Endothelial cell of umbilical vein (primary cell): ENCODE results near the gene THSD4. TPM values are rescaled to one million over a fixed set of nuclear protein-coding genes. Genes with fewer than 3 reads are reported as not detected.

Experiments used
- BruUV-seq: library from RNA; stranded (reverse); fragments of 400-500 nt; replicated peaks from 2 replicates; lab custom pipeline; 2021; lab: Mats Ljungman, UMichigan
- CTCF ChIA-PET: fragments of 300-600, 350-600 bp; sonication (Branson Sonifier 250); formaldehyde crosslinking; loops from one replicate; lab custom pipeline; 2021; ENCODE audit warnings: antibody characterized with exemption, inconsistent platforms; lab: Charles Lee
- POLR2A ChIA-PET: fragments of 300-600, 350-600 bp; sonication (Branson Sonifier 250); formaldehyde crosslinking; loops from one replicate; lab custom pipeline; 2021; ENCODE audit warnings: antibody characterized with exemption, inconsistent platforms; lab: Charles Lee
- DNase-seq: peaks from one replicate; pipeline ENCODE4 v3.0.0-alpha.2; 2011; ENCODE audit warnings: low read depth, low spot score
- FAIRE-seq: peaks from 2 replicates; lab custom pipeline; 2011; peaks lifted over from hg19 to GRCh38; lab: Jason Lieb, UNC
- H2AFZ ChIP-seq: 2 replicates; pipeline ENCODE4 v1.6.0; 2012; ENCODE audit warnings: low read depth, low read length, control low read depth, inconsistent platforms
- H3K27ac ChIP-seq: 2 replicates; pipeline ENCODE4 v1.5.1; 2011; ENCODE audit warnings: low read depth, mild to moderate bottlenecking, control low read depth, low read length, moderate library complexity; ENCODE audit not compliant: insufficient read depth
- H3K27me3 ChIP-seq, 2 experiments: 2 replicates each; pipeline versions ENCODE4 v1.6.0 to v1.6.1; 2011; ENCODE audit warnings: low read length in 2 of 2, mixed read lengths in 1 of 2; ENCODE audit not compliant: control insufficient read depth in 2 of 2, insufficient read depth in 2 of 2
- H3K36me3 ChIP-seq, 2 experiments: 2 replicates in 1 of 2; 3 replicates in 1 of 2; pipeline ENCODE4 v1.5.1; 2011; ENCODE audit warnings: low read length in 2 of 2, mild to moderate bottlenecking in 1 of 2, moderate library complexity in 1 of 2; ENCODE audit not compliant: control insufficient read depth in 2 of 2, insufficient read depth in 2 of 2; ENCODE audit errors: extremely low read depth in 1 of 2
- H3K4me1 ChIP-seq: 3 replicates; pipeline ENCODE4 v1.5.1; 2011; ENCODE audit warnings: mild to moderate bottlenecking, low read length; ENCODE audit not compliant: control insufficient read depth, insufficient read depth; ENCODE audit errors: extremely low read depth
- H3K4me2 ChIP-seq: 2 replicates; pipeline ENCODE4 v1.6.1; 2011; ENCODE audit warnings: low read length, control low read depth, mixed read lengths; ENCODE audit not compliant: insufficient read depth
- H3K4me3 ChIP-seq, 3 experiments: fragments of 200-600 bp in 1 of 3; sonication (generic), shearing (Covaris generic) in 1 of 3; replicated peaks in 1 of 3; 2 replicates each; pipeline ENCODE4 v1.5.1; 2011 to 2016; ENCODE audit warnings: control low read depth in 3 of 3, low read length in 3 of 3, mild to moderate bottlenecking in 2 of 3, inconsistent platforms in 1 of 3, low read depth in 1 of 3, moderate library complexity in 1 of 3; ENCODE audit not compliant: insufficient read depth in 1 of 3
- H3K79me2 ChIP-seq: 2 replicates; pipeline ENCODE4 v1.6.0; 2012; ENCODE audit warnings: low read length, inconsistent platforms; ENCODE audit not compliant: control insufficient read depth, insufficient read depth
- H3K9ac ChIP-seq: replicated peaks from 2 replicates; pipeline ENCODE3; 2011; ENCODE audit warnings: low read length, control low read depth; ENCODE audit not compliant: insufficient read depth; ENCODE audit errors: extremely low read depth
- H3K9me1 ChIP-seq: replicated peaks from 3 replicates; pipeline ENCODE4 v1.6.0; 2011; ENCODE audit warnings: mild to moderate bottlenecking, low read length; ENCODE audit not compliant: control insufficient read depth, insufficient read depth; ENCODE audit errors: extremely low read depth
- H3K9me3 ChIP-seq: replicated peaks from 2 replicates; pipeline ENCODE4 v1.5.1; 2012; ENCODE audit warnings: low read length, inconsistent platforms; ENCODE audit not compliant: control insufficient read depth, insufficient read depth
- H4K20me1 ChIP-seq: replicated peaks from 2 replicates; pipeline ENCODE3; 2011; ENCODE audit warnings: mild to moderate bottlenecking, low read length; ENCODE audit not compliant: control insufficient read depth, insufficient read depth; ENCODE audit errors: extremely low read depth
- EZH2 ChIP-seq: IDR thresholded peaks from 2 replicates; pipeline ENCODE4 v1.6.1; 2012; ENCODE audit warnings: borderline replicate concordance, low read depth, mild to moderate bottlenecking, moderate library complexity, low read length, inconsistent platforms; ENCODE audit not compliant: severe bottlenecking
- FOS ChIP-seq: IDR thresholded peaks from 2 replicates; pipeline ENCODE4 v1.6.1; 2011; ENCODE audit warnings: mild to moderate bottlenecking, low read length, moderate library complexity, borderline replicate concordance; ENCODE audit not compliant: insufficient read depth
- GATA2 ChIP-seq: IDR thresholded peaks from 2 replicates; pipeline ENCODE4 v1.7.0; 2011; ENCODE audit warnings: low read depth, mild to moderate bottlenecking, moderate library complexity, mixed read lengths, low read length; ENCODE audit not compliant: insufficient read length, insufficient read depth
- JUN ChIP-seq: IDR thresholded peaks from 2 replicates; pipeline ENCODE4 v1.6.1; 2011; ENCODE audit warnings: borderline replicate concordance, low read depth; ENCODE audit not compliant: insufficient read length, insufficient read depth
- MAX ChIP-seq: IDR thresholded peaks from 2 replicates; pipeline ENCODE4 v1.6.1; 2011; ENCODE audit not compliant: insufficient read depth, insufficient read length
- MYC ChIP-seq: IDR thresholded peaks from one replicate; pipeline ENCODE4 v1.6.1; 2011; ENCODE audit warnings: mild to moderate bottlenecking, low read depth, low read length
- POLR2A ChIP-seq: IDR thresholded peaks from 2 replicates; pipeline ENCODE4 v1.6.1; 2012; ENCODE audit warnings: low read depth, mild to moderate bottlenecking, control low read depth, low read length
- POLR2AphosphoS5 ChIP-seq: IDR thresholded peaks from 2 replicates; pipeline ENCODE4 v1.6.1; 2012; ENCODE audit warnings: low read depth, mild to moderate bottlenecking, control low read depth, low read length, moderate library complexity; ENCODE audit not compliant: insufficient read depth
- dilution Hi-C: fragments of 300-500 bp; cut with MboI; formaldehyde crosslinking; loops from one replicate; pipeline ENCODE4 v1.15.0; 2019; ENCODE audit warnings: low sequenced_read_pairs; ENCODE audit not compliant: extremely low pct_ligation_motif_present
- intact Hi-C: fragments of 100-400 bp; cut with micrococcal nuclease; formaldehyde crosslinking; loops from one replicate; pipeline ENCODE4 v1.10.0; 2022
- polyA plus RNA-seq, 4 experiments: library from polyadenylated mRNA; depleted of rRNA in 3 of 4; stranded (reverse) in 3 of 4; unstranded in 1 of 4; fragments of >200 nt; gene quantifications; 2 replicates each; pipeline versions ENCODE4 v1.2.1 to v1.2.3, GENCODE V29; 2011 to 2012; ENCODE audit warnings: missing spikeins in 1 of 4
- total RNA-seq: library from RNA; stranded (reverse); gene quantifications from 2 replicates; pipeline ENCODE4 v1.2.3, GENCODE V29; 2021
- TF ChIP-seq, protein P1 (sequence below), 2 donors: IDR thresholded peaks; 1 replicate in 1 of 2; 2 replicates in 1 of 2; pipeline ENCODE4 v1.5.1; 2011; ENCODE audit warnings: low read length in 2 of 2, mild to moderate bottlenecking in 2 of 2, moderate library complexity in 2 of 2, control low read depth in 1 of 2, inconsistent platforms in 1 of 2, low read depth in 1 of 2; ENCODE audit not compliant: insufficient read depth in 1 of 2; ENCODE audit errors: extremely low read depth in 1 of 2

The THSD4 gene
- total and polyA plus RNA-seq, 2 donors (not counting 3 experiments of a cell fraction or from before 2014, with no cell fraction given), result 9.9 to 25.4 TPM

DNA sequence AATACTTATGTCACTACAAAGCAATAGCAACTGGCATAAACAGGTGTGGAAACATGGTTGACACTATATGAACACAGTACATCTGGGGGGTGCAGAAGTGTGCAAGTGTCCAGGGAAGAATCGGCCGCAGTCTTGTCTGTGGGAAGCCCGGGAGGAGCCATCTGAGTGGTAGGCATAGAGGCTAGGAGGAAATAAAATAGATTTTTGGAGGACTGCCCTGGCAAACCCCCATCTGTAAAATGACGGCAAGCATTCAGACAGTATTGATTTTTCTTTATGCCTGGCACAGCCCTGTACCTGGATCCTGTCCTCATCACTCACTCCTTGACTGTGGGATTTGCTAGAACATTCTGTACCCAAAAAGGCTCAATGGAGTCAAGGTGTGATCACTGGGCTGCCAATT, 31.3 kb downstream of the THSD4 start:
- dilution Hi-C loops, result no loop called here
- FAIRE-seq, result no peak

More for the DNA sequence above, 31.3 kb downstream of the THSD4 start:
- H3K27me3 ChIP-seq, result no peaks in the 10 kb centered on the region
- no peaks in the 10 kb centered on the region for H3K9me1 ChIP-seq
- H3K9me3 ChIP-seq, result no peaks in the 10 kb centered on the region
- H3K4me2 ChIP-seq, result no peak overlapping the region
- H3K9ac ChIP-seq, result no peak overlapping the region
- H3K36me3 ChIP-seq, result no peaks in the 10 kb centered on the region
- CTCF ChIA-PET, result no interaction called here
- H2AFZ ChIP-seq, result no peak overlapping the region
- H4K20me1 ChIP-seq, result no peaks in the 10 kb centered on the region
- H3K27ac ChIP-seq, result no peak overlapping the region
- no TSS peak for BruUV-seq
- no peaks in the 10 kb centered on the region for H3K79me2 ChIP-seq
- POLR2A ChIA-PET, result no interaction called here
- intact Hi-C loops, result no loop called here
- no peak for TF ChIP-seq EZH2
- TF ChIP-seq MYC, result no peak
- TF ChIP-seq JUN, result no peak
- no peak for TF ChIP-seq POLR2AphosphoS5
- TF ChIP-seq, protein P1, sequence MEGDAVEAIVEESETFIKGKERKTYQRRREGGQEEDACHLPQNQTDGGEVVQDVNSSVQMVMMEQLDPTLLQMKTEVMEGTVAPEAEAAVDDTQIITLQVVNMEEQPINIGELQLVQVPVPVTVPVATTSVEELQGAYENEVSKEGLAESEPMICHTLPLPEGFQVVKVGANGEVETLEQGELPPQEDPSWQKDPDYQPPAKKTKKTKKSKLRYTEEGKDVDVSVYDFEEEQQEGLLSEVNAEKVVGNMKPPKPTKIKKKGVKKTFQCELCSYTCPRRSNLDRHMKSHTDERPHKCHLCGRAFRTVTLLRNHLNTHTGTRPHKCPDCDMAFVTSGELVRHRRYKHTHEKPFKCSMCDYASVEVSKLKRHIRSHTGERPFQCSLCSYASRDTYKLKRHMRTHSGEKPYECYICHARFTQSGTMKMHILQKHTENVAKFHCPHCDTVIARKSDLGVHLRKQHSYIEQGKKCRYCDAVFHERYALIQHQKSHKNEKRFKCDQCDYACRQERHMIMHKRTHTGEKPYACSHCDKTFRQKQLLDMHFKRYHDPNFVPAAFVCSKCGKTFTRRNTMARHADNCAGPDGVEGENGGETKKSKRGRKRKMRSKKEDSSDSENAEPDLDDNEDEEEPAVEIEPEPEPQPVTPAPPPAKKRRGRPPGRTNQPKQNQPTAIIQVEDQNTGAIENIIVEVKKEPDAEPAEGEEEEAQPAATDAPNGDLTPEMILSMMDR (IDR thresholded peaks at IDR 0.05; ENCODE audit: extremely low read depth in 1 of 2, insufficient read depth in 1 of 2, low read depth in 1 of 2, low read length in 2 of 2), result no peak
- TF ChIP-seq GATA2, result no peak
- no peak for TF ChIP-seq FOS
- TF ChIP-seq POLR2A, result no peak
- TF ChIP-seq MAX, result no peak
- no peaks in the 10 kb centered on the region for H3K4me1 ChIP-seq
- no peak for DNase-seq
- H3K4me3 ChIP-seq, result no peak overlapping the region
